ENCODE results near the gene MYBPC1.

DNA sequence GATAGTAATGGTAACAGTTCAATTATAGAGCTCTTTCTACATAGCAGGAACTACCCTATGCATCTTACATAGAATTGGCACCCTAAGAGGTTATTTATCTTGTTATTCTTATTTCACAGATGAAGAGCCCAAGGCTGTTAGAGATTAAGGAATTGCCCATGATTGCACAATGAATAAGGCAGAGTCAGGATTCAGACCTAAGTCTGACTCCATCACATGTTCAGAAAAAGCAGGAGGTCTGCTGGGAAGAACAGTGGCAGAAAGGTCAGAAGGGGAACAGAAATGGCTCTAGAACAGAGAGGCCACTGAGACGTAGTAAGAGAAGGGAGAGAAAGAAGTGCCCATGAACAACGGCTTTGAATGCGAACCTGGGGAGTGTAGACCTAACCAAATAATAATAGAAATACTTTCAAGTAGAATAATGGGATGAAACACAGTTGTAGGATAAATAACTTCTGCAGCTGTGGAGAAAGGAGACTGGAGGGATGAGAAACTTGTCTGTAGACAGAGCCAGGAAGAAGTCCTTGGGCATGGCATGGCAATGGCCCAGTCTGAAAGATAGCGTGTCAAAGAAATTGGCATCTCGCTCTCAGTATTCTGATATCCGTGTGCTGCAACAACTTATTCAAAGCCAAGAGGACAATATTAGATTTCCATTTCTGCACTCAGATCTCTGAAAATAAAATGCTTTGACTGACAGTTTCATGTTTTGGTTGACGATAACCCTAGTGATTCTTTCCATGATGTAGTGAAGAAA, 17.6 kb downstream of the MYBPC1 start:
- peak; percentile 18; the same call in 1 of the 2 replicates for TF ChIP-seq CEBPB (IDR thresholded peaks at IDR 0.05; ENCODE audit: low read depth, low read length)
- no peak for TF ChIP-seq RAD21 (IDR thresholded peaks at IDR 0.05; ENCODE audit: low read length)
- TF ChIP-seq POLR2A (IDR thresholded peaks at IDR 0.05; ENCODE audit: low read depth, low read length), result no peak
- TF ChIP-seq, protein P1, sequence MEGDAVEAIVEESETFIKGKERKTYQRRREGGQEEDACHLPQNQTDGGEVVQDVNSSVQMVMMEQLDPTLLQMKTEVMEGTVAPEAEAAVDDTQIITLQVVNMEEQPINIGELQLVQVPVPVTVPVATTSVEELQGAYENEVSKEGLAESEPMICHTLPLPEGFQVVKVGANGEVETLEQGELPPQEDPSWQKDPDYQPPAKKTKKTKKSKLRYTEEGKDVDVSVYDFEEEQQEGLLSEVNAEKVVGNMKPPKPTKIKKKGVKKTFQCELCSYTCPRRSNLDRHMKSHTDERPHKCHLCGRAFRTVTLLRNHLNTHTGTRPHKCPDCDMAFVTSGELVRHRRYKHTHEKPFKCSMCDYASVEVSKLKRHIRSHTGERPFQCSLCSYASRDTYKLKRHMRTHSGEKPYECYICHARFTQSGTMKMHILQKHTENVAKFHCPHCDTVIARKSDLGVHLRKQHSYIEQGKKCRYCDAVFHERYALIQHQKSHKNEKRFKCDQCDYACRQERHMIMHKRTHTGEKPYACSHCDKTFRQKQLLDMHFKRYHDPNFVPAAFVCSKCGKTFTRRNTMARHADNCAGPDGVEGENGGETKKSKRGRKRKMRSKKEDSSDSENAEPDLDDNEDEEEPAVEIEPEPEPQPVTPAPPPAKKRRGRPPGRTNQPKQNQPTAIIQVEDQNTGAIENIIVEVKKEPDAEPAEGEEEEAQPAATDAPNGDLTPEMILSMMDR (conservative IDR thresholded peaks at IDR 0.05; ENCODE audit: low read depth, low read length), result no peak
- no peak for TF ChIP-seq CHD1 (IDR thresholded peaks at IDR 0.05; ENCODE audit: low read depth, low read length)
- TF ChIP-seq RFX5 (IDR thresholded peaks at IDR 0.05; ENCODE audit: low read depth, low read length), result no peak
- TF ChIP-seq RCOR1 (IDR thresholded peaks at IDR 0.05; ENCODE audit: insufficient replicate concordance, low read length), result no peak
- TF ChIP-seq ELK1 (IDR thresholded peaks at IDR 0.05; ENCODE audit: borderline replicate concordance, low read depth, low read length), result no peak
- no peak for TF ChIP-seq MAZ (IDR thresholded peaks at IDR 0.05; ENCODE audit: borderline replicate concordance, low read depth, low read length)
- TF ChIP-seq SMC3 (IDR thresholded peaks at IDR 0.05; ENCODE audit: low read depth, low read length), result no peak
- TF ChIP-seq BHLHE40 (IDR thresholded peaks at IDR 0.05; ENCODE audit: low read depth, low read length), result no peak
- TF ChIP-seq FOS (IDR thresholded peaks at IDR 0.05; ENCODE audit: low read depth, low read length), result no peak

Data from IMR-90 (cell line).